ENCODE results near the gene GANC. TPM values are rescaled to one million over a fixed set of nuclear protein-coding genes. Genes with fewer than 3 reads are reported as not detected.

Gene GANC
- total and polyA plus RNA-seq, 9 of the 15 experiments (the other 6 are each of a cell fraction or from before 2014, with no cell fraction given), result 10.9 to 19.0 (median 14.5) TPM

GRCh38 chr15:42329161-42329560 is 56.2 kb downstream of the GANC start:
- no peak overlapping the region for H3K9ac ChIP-seq (ENCODE audit: insufficient read depth in 1 of 2, low read depth in 2 of 2, low read length in 2 of 2)
- H3K27me3 ChIP-seq (ENCODE audit: control insufficient read depth in 2 of 2, insufficient read depth in 2 of 2, low read length in 2 of 2), result no peaks in the 10 kb centered on the region
- H3K4me3 ChIP-seq, result no peak overlapping the region
- H3K9me3 ChIP-seq (replicated peaks; ENCODE audit: control insufficient read depth, insufficient read depth, low read depth, low read length), result no peaks in the 10 kb centered on the region
- no peaks in the 10 kb centered on the region for H4K20me1 ChIP-seq (replicated peaks; ENCODE audit: control insufficient read depth, insufficient read depth, low read length)
- H3K4me2 ChIP-seq (ENCODE audit: insufficient read depth, low read length), result no peak overlapping the region
- FAIRE-seq, result no peak
- H3K9me1 ChIP-seq (ENCODE audit: control insufficient read depth, insufficient read depth, low read length), result no peaks in the 10 kb centered on the region
- ChIA-PET CTCF (ENCODE audit: low intra/inter-chr PET ratio) (no interaction called here), POLR2A (interaction anchor here (0.6 kb wide), 2 partner anchors 208 to 306 kb away, joined by 3 read pairs; no protein-coding TSS in a partner anchor)
- no peak for ATAC-seq
- TF ChIP-seq NONO (IDR thresholded peaks at IDR 0.05; ENCODE audit: low read depth in 2 of 2, low read length in 1 of 2) (no peak), RAD51 (IDR thresholded peaks at IDR 0.05; ENCODE audit: borderline replicate concordance, low read depth) (no peak), ATF6 (CRISPR knock-in tag; IDR thresholded peaks at IDR 0.05) (no peak), ZNF23 (CRISPR knock-in tag; IDR thresholded peaks at IDR 0.05) (no peak), NR3C1 (CRISPR knock-in tag; IDR thresholded peaks at IDR 0.05) (no peak), PATZ1 (CRISPR knock-in tag; IDR thresholded peaks at IDR 0.05; ENCODE audit: borderline replicate concordance) (no peak), BCLAF1 (IDR thresholded peaks at IDR 0.05; ENCODE audit: borderline replicate concordance in 1 of 2, control insufficient read depth in 1 of 2, low read depth in 2 of 2, low read length in 1 of 2) (no peak), POLR2B (IDR thresholded peaks at IDR 0.05; ENCODE audit: low read depth, partially characterized antibody) (no peak), PKNOX1 (IDR thresholded peaks at IDR 0.05) (no peak)
- WGBS (ENCODE audit: insufficient coverage, low coverage, missing lambda C conversion rate), result 29% methylated on average over 2 of the region's 2 CpGs
- no peaks in the 10 kb centered on the region for H3K79me2 ChIP-seq (ENCODE audit: control insufficient read depth, insufficient read depth, low read length)
- intact Hi-C loops (cut with micrococcal nuclease) (no loop called here), in situ Hi-C loops (cut with MboI) (no loop called here)
- BruUV-seq (replicated peaks), result no TSS peak
- no peak for DNase-seq (ENCODE audit: extremely low read depth in 1 of 4, low spot score in 3 of 4)
- H3K4me1 ChIP-seq (replicated peaks in 1 of 2; ENCODE audit: control insufficient read depth in 2 of 2, insufficient read depth in 2 of 2, low read length in 2 of 2), result no peaks in the 10 kb centered on the region
- H3K36me3 ChIP-seq (ENCODE audit: control insufficient read depth, insufficient read depth, low read length), result no peaks in the 10 kb centered on the region; the same call in 2 of the 3 replicates
- H2AFZ ChIP-seq (ENCODE audit: low read depth, low read length), result no peak overlapping the region
- H3K27ac ChIP-seq (ENCODE audit: extremely low read depth, low read depth, low read length), result no peak overlapping the region
